Adrenal gland (tissue), 12 donors: ENCODE results near the gene CYFIP1. TPM values are rescaled to one million over a fixed set of nuclear protein-coding genes. Genes with fewer than 3 reads are reported as not detected.

Source experiments
- DNase-seq, 7 donors: peaks; one replicate each; pipeline ENCODE4 v3.0.0-alpha.2; 2019 to 2020
- H3K27ac ChIP-seq, 5 donors: fragments of 200-600 bp; sonication (generic) in 4 of 5; 1 replicate in 3 of 5; 2 replicates in 2 of 5; pipeline versions ENCODE4 v1.5.1 to v1.8.0; 2016 to 2020; ENCODE audit warnings: mild to moderate bottlenecking in 1 of 5
- H3K27me3 ChIP-seq: fragments of 200-600 bp; 2 replicates; pipeline ENCODE4 v1.8.0; 2021
- H3K36me3 ChIP-seq, 2 donors: fragments of 200-600 bp; replicated peaks in 1 of 2; 1 replicate in 1 of 2; 2 replicates in 1 of 2; pipeline versions ENCODE4 v1.5.1 to v1.8.0; 2018 to 2022
- H3K4me1 ChIP-seq, 2 donors: fragments of 200-600 bp; replicated peaks in 1 of 2; 1 replicate in 1 of 2; 2 replicates in 1 of 2; pipeline versions ENCODE4 v1.5.1 to v1.8.0; 2018 to 2021
- H3K4me3 ChIP-seq, 4 donors: fragments of 200-600 bp; sonication (generic) in 3 of 4; one replicate each; pipeline ENCODE4 v1.5.1; 2016 to 2018
- H3K9me3 ChIP-seq, 3 donors: fragments of 200-600 bp; sonication (generic) in 1 of 3; replicated peaks in 1 of 3; 1 replicate in 2 of 3; 2 replicates in 1 of 3; pipeline versions ENCODE4 v1.5.1 to v1.8.0; 2016 to 2021
- POLR2A ChIP-seq, 2 donors: fragments of 450-650 bp; IDR thresholded peaks; one replicate each; pipeline ENCODE4 v1.6.1; 2017; ENCODE audit warnings: antibody characterized with exemption in 2 of 2, mild to moderate bottlenecking in 2 of 2, moderate library complexity in 1 of 2
- WGBS, 4 donors: extraction: QIAGEN DNeasy Blood & Tissue Kit in 2 of 4; methylation state at CpG; one replicate each; pipeline versions ENCODE4 v1.1.5 to v1.1.7; 2013 to 2017; 5-methylcytosine and 5-hydroxymethylcytosine counted together
- intact Hi-C, 2 donors: fragments of 100-400 bp; cut with DNase I; formaldehyde crosslinking; loops; one replicate each; pipeline versions ENCODE4 v1.14.1 to v1.15.0; 2022 to 2023
- polyA plus RNA-seq, 3 donors: library from polyadenylated mRNA; stranded (reverse); fragments of 200-250 nt in 2 of 3; fragments of 350-450 nt in 1 of 3; fragmentation: Illumina TruSeq in 1 of 3; extraction: RNeasy Lipid Tissue Mini Kit (QIAGEN cat#74804) in 1 of 3; gene quantifications; one replicate each; pipeline ENCODE4 v1.2.3, GENCODE V29; 2013 to 2014
- total RNA-seq, 9 donors: library from RNA; depleted of rRNA in 4 of 9; stranded (reverse); fragments of >200 nt in 4 of 9; fragments of 120-200 nt in 1 of 9; fragmentation: NEBNext Ultra II Directional in 1 of 9; extraction: Animal tissue kit (Norgen Biotek cat#: 25700) in 1 of 9; gene quantifications; one replicate each; pipeline versions ENCODE4 v1.1.0 to v1.2.4, GENCODE V29; 2013 to 2023
- TF ChIP-seq, protein P1 (sequence below), 6 experiments: fragments of 450-650 bp in 4 of 6; fragments of 200-600 bp in 2 of 6; sonication (generic) in 1 of 6; IDR thresholded peaks; 1 replicate in 5 of 6; 2 replicates in 1 of 6; pipeline versions ENCODE4 v1.5.1 to v1.8.0; 2016 to 2021; ENCODE audit warnings: antibody characterized with exemption in 6 of 6, mild to moderate bottlenecking in 2 of 6, moderate library complexity in 1 of 6
- donor health status: healthy with polysubstance abuse.
- donor health status: Bipolar disorder and iron deficiency.
- donor health status: DM: yes; HTN: yes; CAD: no.
- donor health status: DM: no; HTN: no; CAD: no.
- donor health status: DM: no; HTN: no; CAD: no.
- donor health status: DM: yes; HTN: yes; CAD: no.

Gene CYFIP1
- total and polyA plus RNA-seq, 12 donors, result 21.2 to 124 (median 85.0) TPM

DNA sequence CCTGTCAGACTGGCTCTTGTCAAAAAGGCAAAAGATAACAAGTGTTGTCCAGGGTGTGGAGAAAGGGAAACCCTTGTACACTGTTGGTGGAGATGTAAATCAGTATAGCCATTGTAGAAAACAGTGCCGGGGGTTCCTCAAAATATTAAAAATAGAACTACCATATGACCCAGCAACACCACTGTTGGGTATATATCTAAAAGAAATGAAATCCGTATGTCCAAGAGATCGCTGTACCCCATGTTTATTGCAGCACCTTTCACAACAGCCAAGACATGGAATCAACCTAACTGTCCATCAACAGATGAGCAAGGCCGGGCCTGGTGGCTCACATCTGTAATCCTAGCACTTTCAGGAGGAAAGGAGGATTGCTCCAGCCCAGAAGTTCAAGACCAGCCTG lies 6.2 kb downstream of the CYFIP1 start:
- intact Hi-C loops, result no loop called here
- WGBS, 4 donors, result 80 to 87% (median 84%) methylated on average over 4 of the region's 4 CpGs
- H3K4me1 ChIP-seq, result peaks cover 5 to 18% of the 10 kb centered on the region in 2 donors
- no peak overlapping the region for H3K4me3 ChIP-seq
- no peak for DNase-seq
- no peaks in the 10 kb centered on the region for H3K36me3 ChIP-seq
- TF ChIP-seq, protein P1, sequence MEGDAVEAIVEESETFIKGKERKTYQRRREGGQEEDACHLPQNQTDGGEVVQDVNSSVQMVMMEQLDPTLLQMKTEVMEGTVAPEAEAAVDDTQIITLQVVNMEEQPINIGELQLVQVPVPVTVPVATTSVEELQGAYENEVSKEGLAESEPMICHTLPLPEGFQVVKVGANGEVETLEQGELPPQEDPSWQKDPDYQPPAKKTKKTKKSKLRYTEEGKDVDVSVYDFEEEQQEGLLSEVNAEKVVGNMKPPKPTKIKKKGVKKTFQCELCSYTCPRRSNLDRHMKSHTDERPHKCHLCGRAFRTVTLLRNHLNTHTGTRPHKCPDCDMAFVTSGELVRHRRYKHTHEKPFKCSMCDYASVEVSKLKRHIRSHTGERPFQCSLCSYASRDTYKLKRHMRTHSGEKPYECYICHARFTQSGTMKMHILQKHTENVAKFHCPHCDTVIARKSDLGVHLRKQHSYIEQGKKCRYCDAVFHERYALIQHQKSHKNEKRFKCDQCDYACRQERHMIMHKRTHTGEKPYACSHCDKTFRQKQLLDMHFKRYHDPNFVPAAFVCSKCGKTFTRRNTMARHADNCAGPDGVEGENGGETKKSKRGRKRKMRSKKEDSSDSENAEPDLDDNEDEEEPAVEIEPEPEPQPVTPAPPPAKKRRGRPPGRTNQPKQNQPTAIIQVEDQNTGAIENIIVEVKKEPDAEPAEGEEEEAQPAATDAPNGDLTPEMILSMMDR (IDR thresholded peaks at IDR 0.05), result no peak
- TF ChIP-seq POLR2A (IDR thresholded peaks at IDR 0.05), result no peak
- no peaks in the 10 kb centered on the region for H3K9me3 ChIP-seq
- no peaks in the 10 kb centered on the region for H3K27me3 ChIP-seq
- H3K27ac ChIP-seq, result no peak overlapping the region

DNA sequence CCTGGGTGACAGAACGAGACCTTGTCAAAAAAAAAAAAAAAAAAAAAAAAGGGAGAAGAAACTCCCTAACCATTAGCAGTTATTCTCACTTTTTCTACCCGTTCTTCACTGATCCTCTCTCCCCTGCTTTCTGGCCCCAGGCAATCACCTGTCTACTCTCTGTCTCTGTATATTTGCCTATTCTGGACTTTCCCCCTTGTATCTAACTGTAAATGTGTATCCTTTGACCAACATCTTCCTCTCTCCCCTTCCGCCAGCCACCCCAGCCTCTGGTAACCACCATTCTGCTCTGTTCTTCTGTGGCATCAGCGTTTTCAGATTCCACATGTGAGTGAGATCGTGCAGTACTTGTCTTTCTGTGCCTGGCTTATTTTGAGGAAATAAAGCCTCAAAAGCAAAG lies 6.9 kb downstream of the CYFIP1 start:
- no peaks in the 10 kb centered on the region for H3K27me3 ChIP-seq
- no peak overlapping the region for H3K27ac ChIP-seq
- H3K36me3 ChIP-seq, result no peaks in the 10 kb centered on the region
- WGBS, 4 donors, result 62 to 66% (median 64%) methylated on average over 5 of the region's 5 CpGs
- H3K4me1 ChIP-seq, result peaks cover 0 to 18% of the 10 kb centered on the region in 2 donors
- H3K4me3 ChIP-seq, result no peak overlapping the region
- intact Hi-C loops, result no loop called here
- TF ChIP-seq, protein P1 (IDR thresholded peaks at IDR 0.05), result no peak
- TF ChIP-seq POLR2A (IDR thresholded peaks at IDR 0.05), result no peak
- peak in 1 of 7 donors; percentile 21 for DNase-seq
- H3K9me3 ChIP-seq, result no peaks in the 10 kb centered on the region

DNA sequence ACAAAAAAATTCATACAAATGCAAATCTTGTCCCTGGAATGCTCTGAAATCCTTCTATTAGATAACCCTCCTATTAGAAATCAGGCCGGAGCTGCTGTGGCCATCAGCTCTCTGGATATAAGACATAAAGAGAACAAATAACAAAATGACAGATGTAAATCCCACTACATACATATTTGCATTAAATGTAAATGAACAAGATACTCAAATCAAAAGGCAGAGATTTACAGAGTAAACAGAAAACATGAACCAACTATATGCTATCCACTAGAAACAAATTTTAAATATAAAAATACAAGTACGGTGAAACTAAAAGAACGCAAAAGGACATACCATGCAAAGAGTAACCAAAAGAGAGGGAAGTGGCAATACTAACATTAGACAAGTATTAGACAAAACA lies 10.7 kb downstream of the CYFIP1 start:
- no peak for DNase-seq
- TF ChIP-seq, protein P1 (IDR thresholded peaks at IDR 0.05), result no peak
- no peak for TF ChIP-seq POLR2A (IDR thresholded peaks at IDR 0.05)
- Histone ChIP-seq H3K27me3 (no peaks in the 10 kb centered on the region), H3K4me1 (peaks cover 0 to 26% of the 10 kb centered on the region in 2 donors), H3K9me3 (no peaks in the 10 kb centered on the region), H3K4me3 (no peak overlapping the region), H3K36me3 (no peaks in the 10 kb centered on the region), H3K27ac (no peak overlapping the region)
- WGBS, 4 donors, result 95 to 98% (median 96%) methylated on average over 3 of the region's 3 CpGs
- intact Hi-C loops, result no loop called here

DNA sequence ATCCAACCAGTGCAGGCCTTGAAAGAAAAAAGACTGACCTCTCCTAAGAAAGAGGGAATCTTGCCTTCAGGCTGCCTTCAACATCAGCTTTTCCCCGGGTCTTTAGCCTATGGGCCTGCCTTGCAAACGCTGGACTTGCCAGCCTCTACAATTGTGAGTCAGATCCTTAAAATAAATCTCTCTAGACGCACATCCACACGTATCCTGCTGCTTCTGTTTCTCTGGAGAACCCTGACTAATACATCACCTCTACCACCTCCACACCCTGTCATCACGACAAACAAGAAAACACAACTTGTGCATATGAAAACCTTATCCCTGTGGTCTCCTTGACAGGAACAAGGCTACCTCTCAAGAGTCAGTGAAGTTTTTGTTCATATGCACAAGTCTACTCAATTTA lies 11.8 kb downstream of the CYFIP1 start:
- TF ChIP-seq, protein P1 (IDR thresholded peaks at IDR 0.05), result no peak
- TF ChIP-seq POLR2A (IDR thresholded peaks at IDR 0.05), result no peak
- no peak overlapping the region for H3K27ac ChIP-seq
- peaks cover 0 to 34% of the 10 kb centered on the region in 2 donors for H3K4me1 ChIP-seq
- intact Hi-C loops, result no loop called here
- DNase-seq, result peak in 2 of 7 donors; percentile 13 to 30
- H3K27me3 ChIP-seq, result no peaks in the 10 kb centered on the region
- H3K9me3 ChIP-seq, result no peaks in the 10 kb centered on the region
- no peaks in the 10 kb centered on the region for H3K36me3 ChIP-seq
- 29 to 50% (median 32%) methylated on average over 5 of the region's 5 CpGs for WGBS, 4 donors
- H3K4me3 ChIP-seq, result no peak overlapping the region
